HG03457 (cell line): Measurements from ENCODE around the gene TACC3.

Experiments used
- ATAC-seq: cut with Tn5 transposase; IDR thresholded peaks from one replicate; pipeline ENCODE4 v1.9.1; 2021; ENCODE audit warnings: moderate number of reproducible peaks; ENCODE audit not compliant: unreplicated experiment

TACC3 gene

GRCh38 chr4:1744552-1744951 lies 23.2 kb downstream of the TACC3 start:
- ATAC-seq: no peak

- no peak for ATAC-seq
These were observed 23.8 kb downstream of the TACC3 start for GRCh38 chr4:1745165-1745564.

- no peak for ATAC-seq
These were observed 24.4 kb downstream of the TACC3 start for GRCh38 chr4:1745697-1746096.

- no peak for ATAC-seq
These were observed 25.0 kb downstream of the TACC3 start for GRCh38 chr4:1746265-1746691.

GRCh38 chr4:1746919-1747602 lies 25.7 kb downstream of the TACC3 start:
- no peak for ATAC-seq

GRCh38 chr4:1747603-1747967 lies 26.3 kb downstream of the TACC3 start:
- no peak for ATAC-seq

GRCh38 chr4:1748465-1748995 lies 27.2 kb downstream of the TACC3 start:
- ATAC-seq: no peak

- no peak for ATAC-seq
These were observed 28.0 kb downstream of the TACC3 start for GRCh38 chr4:1749370-1749769.

GRCh38 chr4:1749826-1750225 lies 28.5 kb downstream of the TACC3 start:
- ATAC-seq: no peak

- no peak for ATAC-seq
These were observed 29.2 kb downstream of the TACC3 start for GRCh38 chr4:1750381-1751154.

- ATAC-seq: no peak
These were observed 30.0 kb downstream of the TACC3 start for GRCh38 chr4:1751155-1751918.

- ATAC-seq: no peak
These were observed 30.6 kb downstream of the TACC3 start for GRCh38 chr4:1751919-1752283.

GRCh38 chr4:1752284-1753041 lies 31.1 kb downstream of the TACC3 start:
- no peak for ATAC-seq

- ATAC-seq: no peak
These were observed 32.0 kb downstream of the TACC3 start for GRCh38 chr4:1753294-1753696.

GRCh38 chr4:1753697-1754311 lies 32.5 kb downstream of the TACC3 start:
- ATAC-seq: no peak

- no peak for ATAC-seq
These were observed 33.0 kb downstream of the TACC3 start for GRCh38 chr4:1754336-1754735.

- no peak for ATAC-seq
These were observed 34.0 kb downstream of the TACC3 start for GRCh38 chr4:1755297-1755696.

- ATAC-seq: no peak
These were observed 34.8 kb downstream of the TACC3 start for GRCh38 chr4:1756079-1756478.

GRCh38 chr4:1756893-1757779 lies 35.8 kb downstream of the TACC3 start:
- ATAC-seq: no peak
